IPS-15b (cell line): ENCODE results near the gene TSPAN11.
"Not testable (repeated sequence)": the region's sequence is repeated elsewhere in the genome, so short reads cannot be mapped to it uniquely, and the experiment has no call there.

Source experiments
- H3K27me3 ChIP-seq: one replicate; pipeline ENCODE4 v1.6.1; 2013; ENCODE audit warnings: low read length; ENCODE audit not compliant: control insufficient read depth, insufficient read depth
- H3K36me3 ChIP-seq: one replicate; pipeline ENCODE4 v1.6.1; 2013; ENCODE audit warnings: low read length; ENCODE audit not compliant: control insufficient read depth, insufficient read depth
- H3K4me1 ChIP-seq: one replicate; pipeline ENCODE4 v1.6.1; 2013; ENCODE audit warnings: mild to moderate bottlenecking, low read length; ENCODE audit not compliant: control insufficient read depth, insufficient read depth
- H3K4me3 ChIP-seq: one replicate; pipeline ENCODE4 v1.5.1; 2013; ENCODE audit warnings: low read depth, low read length
- H3K9ac ChIP-seq: one replicate; pipeline ENCODE4 v1.6.1; 2013; ENCODE audit warnings: low read depth, mild to moderate bottlenecking, low read length
- H3K9me3 ChIP-seq: one replicate; pipeline ENCODE4 v1.6.1; 2013; ENCODE audit warnings: mild to moderate bottlenecking, low read length; ENCODE audit not compliant: control insufficient read depth, insufficient read depth

TSPAN11 gene

GRCh38 chr12:31007636-31008175, 81.2 kb downstream of the TSPAN11 start:
- H3K36me3 ChIP-seq: no peaks in the 10 kb centered on the region
- H3K4me3 ChIP-seq: no peak overlapping the region
- no peaks in the 10 kb centered on the region for H3K9me3 ChIP-seq
- no peaks in the 10 kb centered on the region for H3K4me1 ChIP-seq
- no peaks in the 10 kb centered on the region for H3K27me3 ChIP-seq
- H3K9ac ChIP-seq: no peak overlapping the region

- no peaks in the 10 kb centered on the region for H3K36me3 ChIP-seq
These were observed 81.8 kb downstream of the TSPAN11 start for GRCh38 chr12:31008241-31008761.

GRCh38 chr12:31008961-31009840, 82.7 kb downstream of the TSPAN11 start:
- no peaks in the 10 kb centered on the region for H3K4me1 ChIP-seq
- H3K9me3 ChIP-seq: no peaks in the 10 kb centered on the region
- no peaks in the 10 kb centered on the region for H3K27me3 ChIP-seq
- no peaks in the 10 kb centered on the region for H3K36me3 ChIP-seq
- no peak overlapping the region for H3K9ac ChIP-seq
- no peak overlapping the region for H3K4me3 ChIP-seq

More at GRCh38 chr12:31008241-31008761, 81.8 kb downstream of the TSPAN11 start:
- no peak overlapping the region for H3K4me3 ChIP-seq
- H3K9me3 ChIP-seq: no peaks in the 10 kb centered on the region
- H3K27me3 ChIP-seq: no peaks in the 10 kb centered on the region
- no peaks in the 10 kb centered on the region for H3K4me1 ChIP-seq
- H3K9ac ChIP-seq: no peak overlapping the region

GRCh38 chr12:31009976-31010375, 83.4 kb downstream of the TSPAN11 start:
- Histone ChIP-seq H3K9ac (no peak overlapping the region), H3K36me3 (no peaks in the 10 kb centered on the region)

GRCh38 chr12:31011336-31011735, 84.8 kb downstream of the TSPAN11 start:
- no peaks in the 10 kb centered on the region for H3K4me1 ChIP-seq
- H3K9ac ChIP-seq: no peak overlapping the region
- no peaks in the 10 kb centered on the region for H3K36me3 ChIP-seq
- H3K4me3 ChIP-seq: no peak overlapping the region
- no peaks in the 10 kb centered on the region for H3K27me3 ChIP-seq
- H3K9me3 ChIP-seq: no peaks in the 10 kb centered on the region

More at GRCh38 chr12:31009976-31010375, 83.4 kb downstream of the TSPAN11 start:
- Histone ChIP-seq H3K9me3 (no peaks in the 10 kb centered on the region), H3K27me3 (no peaks in the 10 kb centered on the region), H3K4me3 (no peak overlapping the region), H3K4me1 (no peaks in the 10 kb centered on the region)

GRCh38 chr12:31011746-31012566, 85.4 kb downstream of the TSPAN11 start:
- H3K9ac ChIP-seq: no peak overlapping the region
- no peaks in the 10 kb centered on the region for H3K9me3 ChIP-seq
- H3K4me3 ChIP-seq: no peak overlapping the region
- H3K27me3 ChIP-seq: no peaks in the 10 kb centered on the region
- no peaks in the 10 kb centered on the region for H3K4me1 ChIP-seq
- no peaks in the 10 kb centered on the region for H3K36me3 ChIP-seq

GRCh38 chr12:31012567-31012891, 86.0 kb downstream of the TSPAN11 start:
- not testable (repeated sequence) for H3K4me3 ChIP-seq, H3K36me3 ChIP-seq, H3K9me3 ChIP-seq, H3K27me3 ChIP-seq, H3K9ac ChIP-seq, H3K4me1 ChIP-seq

- Histone ChIP-seq H3K9me3 (no peaks in the 10 kb centered on the region), H3K4me1 (no peaks in the 10 kb centered on the region), H3K9ac (no peak overlapping the region), H3K36me3 (no peaks in the 10 kb centered on the region), H3K4me3 (no peak overlapping the region), H3K27me3 (no peaks in the 10 kb centered on the region)
These were observed 88.7 kb downstream of the TSPAN11 start for GRCh38 chr12:31015215-31015614.

- Histone ChIP-seq H3K36me3 (no peaks in the 10 kb centered on the region), H3K4me1 (no peaks in the 10 kb centered on the region)
These were observed 89.5 kb downstream of the TSPAN11 start for GRCh38 chr12:31016057-31016456.

GRCh38 chr12:31017535-31017934, 91.0 kb downstream of the TSPAN11 start:
- Histone ChIP-seq H3K4me3 (no peak overlapping the region), H3K9ac (no peak overlapping the region), H3K27me3 (no peaks in the 10 kb centered on the region), H3K36me3 (no peaks in the 10 kb centered on the region), H3K9me3 (no peaks in the 10 kb centered on the region), H3K4me1 (no peaks in the 10 kb centered on the region)

More at GRCh38 chr12:31016057-31016456, 89.5 kb downstream of the TSPAN11 start:
- no peaks in the 10 kb centered on the region for H3K9me3 ChIP-seq
- H3K27me3 ChIP-seq: no peaks in the 10 kb centered on the region
- no peak overlapping the region for H3K9ac ChIP-seq
- no peak overlapping the region for H3K4me3 ChIP-seq

- Histone ChIP-seq H3K36me3 (no peaks in the 10 kb centered on the region), H3K4me3 (no peak overlapping the region), H3K9me3 (no peaks in the 10 kb centered on the region), H3K9ac (no peak overlapping the region), H3K4me1 (no peaks in the 10 kb centered on the region), H3K27me3 (peaks cover 1% of the 10 kb centered on the region)
These were observed 91.7 kb downstream of the TSPAN11 start for GRCh38 chr12:31018106-31018789.
